Stimulated activated CD4-positive, alpha-beta T cell treated with anti-CD3 and anti-CD28 coated beads, Interleukin-2, amount 100 ng/mL, for 48 hours (primary cell): ENCODE results near the gene WWOX.
A peak's percentile ranks its signal among the peaks of the same experiment; 100 is the strongest.

ENCODE experiments used
- DNase-seq, 2 donors: peaks; one replicate each; pipeline ENCODE4 v3.0.0-alpha.2; 2020

Gene WWOX

DNA sequence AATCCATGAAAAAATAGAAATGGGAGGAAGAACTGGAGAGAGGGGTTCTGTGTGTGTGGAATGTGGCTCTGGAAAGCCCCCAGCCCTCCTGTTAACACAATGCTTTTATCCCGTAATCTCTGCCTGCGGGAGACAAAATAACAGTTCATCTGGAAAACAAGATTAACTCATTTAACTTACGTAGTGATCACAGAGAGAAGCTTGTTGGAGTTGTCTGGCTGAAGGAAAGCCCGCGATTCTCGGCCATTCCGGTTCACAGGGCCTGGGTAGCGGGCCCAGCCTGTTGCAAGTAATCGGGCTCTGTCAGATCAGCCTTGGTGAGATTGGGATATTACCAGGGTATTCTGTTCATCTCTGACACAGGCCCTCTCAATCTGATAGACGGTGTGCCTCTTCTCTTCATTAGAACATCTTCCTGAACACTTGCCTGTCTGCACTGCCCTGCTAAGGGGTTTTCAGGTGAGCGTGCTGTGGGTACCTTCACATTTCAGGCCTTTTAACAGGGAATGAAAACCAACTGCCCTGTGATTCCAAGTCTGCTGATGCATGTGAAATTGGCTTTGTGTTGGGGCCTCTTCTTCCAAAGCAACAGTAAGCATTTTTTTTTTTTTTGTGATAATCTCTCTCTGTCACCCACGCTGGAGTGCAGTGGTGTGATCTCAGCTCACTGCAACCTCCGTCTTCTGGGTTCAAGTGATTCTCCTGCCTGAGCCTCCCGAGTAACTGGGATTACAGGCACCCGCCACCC, 609.9 kb downstream of the WWOX start:
- no peak for DNase-seq

DNA sequence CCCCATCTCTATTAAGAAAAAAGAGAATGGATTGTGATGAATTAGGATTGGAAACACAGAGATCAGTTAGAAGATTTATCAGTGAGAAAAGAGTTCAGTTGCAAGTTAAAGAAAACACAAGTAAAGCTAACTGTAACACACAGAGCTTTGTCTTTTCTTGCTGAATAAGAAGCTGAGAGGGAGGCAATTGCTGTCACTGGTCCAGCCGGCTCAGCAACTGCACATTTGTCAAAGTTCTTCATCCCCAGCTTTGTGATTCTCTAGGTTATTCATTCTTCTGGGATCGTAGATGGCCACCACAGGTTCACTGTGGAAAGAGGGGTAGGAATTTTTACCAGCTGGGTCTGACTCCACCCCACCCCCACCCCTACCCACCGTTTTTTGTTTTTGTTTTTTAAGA, 615.7 kb downstream of the WWOX start:
- DNase-seq, result no peak

DNA sequence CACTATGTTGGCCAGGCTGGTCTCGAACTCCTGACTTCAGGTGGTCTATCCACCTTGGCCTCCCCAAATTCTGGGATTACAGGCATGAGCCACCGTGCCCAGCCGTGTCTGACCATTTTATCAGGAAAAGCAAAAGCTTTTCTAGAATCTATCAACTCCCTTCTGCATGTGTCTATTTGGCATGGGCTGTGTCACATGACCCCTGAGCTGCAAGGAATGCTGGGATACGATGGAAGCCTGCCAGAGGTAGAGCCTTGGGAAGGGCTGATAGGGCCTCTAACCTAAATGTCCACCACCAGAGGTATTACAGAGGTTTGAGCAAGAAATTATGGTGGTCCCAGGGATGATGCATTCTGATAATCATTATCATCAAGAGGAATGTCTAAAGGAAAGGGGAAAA, 616.2 kb downstream of the WWOX start:
- no peak for DNase-seq

DNA sequence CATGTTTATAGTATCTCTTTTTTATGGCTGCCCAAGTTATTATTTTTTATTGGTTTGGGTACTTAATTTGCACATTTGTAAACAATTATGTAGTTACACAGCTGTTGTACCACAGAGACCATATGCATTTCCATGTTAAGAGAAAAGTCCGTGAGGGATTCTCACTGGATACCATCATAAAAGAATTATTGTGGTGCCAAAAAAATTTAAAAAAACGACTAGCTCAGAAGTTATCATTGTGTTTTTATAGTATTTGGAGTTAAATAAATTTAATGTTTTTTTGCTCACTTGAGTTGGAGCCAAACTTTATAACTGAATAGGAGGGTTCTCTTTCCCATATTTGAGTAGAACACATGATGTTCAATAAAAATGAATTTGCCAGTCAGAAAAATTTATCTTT, 618.7 kb downstream of the WWOX start:
- DNase-seq, result no peak

DNA sequence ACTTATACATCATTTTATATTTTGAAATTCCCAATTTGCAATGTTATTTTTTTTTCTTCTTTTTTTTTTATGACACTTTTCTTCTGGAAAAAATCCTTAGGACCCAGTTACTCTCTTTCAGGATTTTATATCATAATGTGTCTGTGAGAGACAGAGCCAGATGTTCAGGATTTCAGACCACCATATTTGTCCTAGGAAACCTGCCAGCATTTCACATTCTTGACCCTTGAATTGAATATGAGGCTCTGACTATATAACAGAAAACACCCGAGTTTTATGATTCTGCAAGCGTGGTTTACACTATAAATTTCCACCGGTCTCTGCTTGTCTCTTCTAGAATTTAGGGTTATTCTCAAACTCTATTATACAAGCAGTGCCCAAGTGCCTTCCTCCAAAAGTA, 621.0 kb downstream of the WWOX start:
- DNase-seq, result no peak

DNA sequence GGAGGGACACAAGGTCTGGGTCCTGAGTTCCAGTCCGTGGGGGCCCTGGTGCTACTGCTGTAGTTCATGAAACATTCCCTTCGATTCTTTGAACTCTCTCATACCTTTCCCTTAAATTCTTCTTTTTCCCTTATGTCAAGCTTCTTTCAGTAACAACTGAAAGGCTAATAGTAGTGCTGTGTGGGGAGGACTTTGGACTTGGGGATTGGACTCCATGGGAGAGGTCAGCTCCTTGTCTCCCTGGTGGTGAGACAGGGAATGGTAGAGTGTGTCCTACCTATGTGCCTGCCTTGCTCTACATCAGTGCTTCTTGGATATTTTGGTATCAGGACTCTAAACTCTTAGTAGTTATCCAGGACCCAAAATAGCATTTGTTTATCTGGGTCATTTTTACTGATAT, 628.1 kb downstream of the WWOX start:
- DNase-seq, result no peak

DNA sequence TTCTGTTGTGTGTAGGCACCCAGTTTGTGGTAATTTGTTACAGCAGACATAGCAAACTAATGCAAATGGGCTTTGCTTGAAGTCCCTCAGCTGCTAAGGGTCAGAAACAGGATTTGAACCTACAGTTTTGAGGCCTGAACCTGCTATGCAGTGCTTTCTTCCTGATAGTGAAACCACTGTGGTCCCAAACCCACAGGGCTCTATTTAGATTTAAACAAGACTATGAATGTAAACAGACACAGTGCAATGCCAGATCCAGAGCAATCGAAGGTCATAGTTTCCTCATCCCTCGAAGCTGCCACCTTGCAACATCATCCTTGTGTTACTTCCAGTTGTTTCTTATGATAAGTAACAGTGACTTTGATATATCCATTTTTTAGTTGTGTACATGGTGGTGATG, 630.2 kb downstream of the WWOX start:
- no peak for DNase-seq

DNA sequence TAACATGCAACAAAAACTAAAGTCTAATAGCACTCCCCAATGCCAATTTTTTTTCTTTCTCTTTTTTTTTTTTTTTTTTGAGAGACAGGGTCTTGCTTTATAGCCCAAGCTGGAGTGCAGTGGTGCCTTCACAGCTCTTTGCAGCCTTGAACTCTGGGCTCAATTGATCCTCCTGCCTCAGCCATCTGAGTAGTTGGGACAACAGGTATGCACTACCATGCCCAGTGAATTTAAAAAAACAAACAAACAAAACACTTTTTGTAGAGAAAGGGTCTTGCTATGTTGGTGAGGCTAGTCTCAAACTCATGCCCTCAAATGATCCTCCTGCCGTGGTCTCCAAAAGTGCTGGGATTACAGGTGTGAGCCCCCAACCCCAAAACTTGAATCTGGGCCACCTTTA, 632.3 kb downstream of the WWOX start:
- DNase-seq, result no peak

DNA sequence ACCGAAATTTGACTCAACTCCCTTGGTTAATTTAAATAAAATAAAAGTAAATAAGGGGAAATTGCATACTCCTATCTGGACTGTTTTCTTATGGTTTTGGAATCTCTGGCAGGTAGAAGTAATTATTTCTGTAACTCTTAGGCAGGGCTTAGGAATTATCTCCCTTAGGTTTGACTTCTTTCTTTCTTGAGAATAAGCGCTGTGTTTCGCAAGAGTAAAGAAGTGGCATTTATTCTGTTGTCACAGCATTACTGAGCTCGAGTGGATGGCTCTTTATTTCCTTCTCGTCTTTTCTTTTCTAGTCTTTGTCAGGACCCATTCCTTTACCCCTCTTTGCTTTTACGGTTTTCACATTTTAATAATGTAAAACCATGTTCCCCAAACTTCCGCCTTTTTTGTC, 633.2 kb downstream of the WWOX start:
- no peak for DNase-seq

DNA sequence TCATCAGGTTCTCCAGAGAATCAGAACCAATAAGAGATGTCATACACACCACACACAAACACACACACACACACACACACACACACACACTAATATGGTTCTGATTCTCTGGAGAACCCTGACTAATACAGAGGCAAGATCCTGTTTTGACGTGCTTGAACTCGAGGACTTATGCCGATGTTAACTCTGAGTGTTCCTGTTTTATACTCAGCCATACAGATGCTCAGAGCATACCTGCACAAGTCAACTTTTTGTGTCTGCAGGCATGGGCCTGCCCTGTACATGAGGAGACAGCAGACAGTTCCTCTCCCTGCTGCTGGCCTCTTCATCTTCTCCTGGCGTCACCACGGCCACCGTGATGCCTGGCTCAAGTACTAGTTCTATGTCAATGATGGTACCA, 635.9 kb downstream of the WWOX start:
- DNase-seq, result no peak

DNA sequence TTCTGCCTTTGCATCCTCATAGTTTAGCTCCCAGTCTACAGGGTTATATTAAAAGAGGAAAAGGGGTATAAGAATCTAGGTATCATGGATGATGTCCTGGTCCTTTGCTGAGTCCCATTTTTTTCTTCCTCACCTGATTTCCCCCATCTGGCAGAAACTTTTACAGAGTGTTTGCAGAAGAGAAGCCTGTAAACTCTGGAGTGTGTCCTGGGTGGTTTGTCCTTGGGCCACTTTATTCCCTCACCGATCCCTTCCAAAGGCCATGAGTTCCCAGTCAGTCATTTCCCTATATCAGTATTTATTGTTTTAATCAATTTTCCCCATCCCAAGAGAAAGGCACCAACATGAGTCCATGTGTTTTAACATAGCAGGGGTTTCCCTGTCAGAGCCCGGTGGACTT, 638.2 kb downstream of the WWOX start:
- DNase-seq, result no peak

DNA sequence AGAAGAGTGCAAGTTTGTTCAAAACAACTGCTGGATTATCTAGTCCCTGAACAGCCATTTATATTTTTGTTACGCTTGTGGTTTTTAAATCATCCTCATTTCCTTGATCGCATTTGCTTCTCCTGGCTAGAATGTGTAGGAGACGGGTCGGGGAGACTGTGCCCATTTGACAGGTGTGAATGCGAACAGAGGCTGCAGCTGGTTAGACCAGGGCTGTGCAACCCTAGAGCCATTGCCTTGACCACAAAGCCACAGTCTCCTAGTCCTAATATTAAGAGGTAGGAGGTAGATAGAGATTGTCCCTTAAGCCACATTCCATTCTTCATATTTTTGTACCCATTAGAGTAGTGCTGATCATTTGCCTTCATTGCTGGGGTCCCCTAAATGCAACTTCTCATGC, 639.1 kb downstream of the WWOX start:
- DNase-seq, result no peak

DNA sequence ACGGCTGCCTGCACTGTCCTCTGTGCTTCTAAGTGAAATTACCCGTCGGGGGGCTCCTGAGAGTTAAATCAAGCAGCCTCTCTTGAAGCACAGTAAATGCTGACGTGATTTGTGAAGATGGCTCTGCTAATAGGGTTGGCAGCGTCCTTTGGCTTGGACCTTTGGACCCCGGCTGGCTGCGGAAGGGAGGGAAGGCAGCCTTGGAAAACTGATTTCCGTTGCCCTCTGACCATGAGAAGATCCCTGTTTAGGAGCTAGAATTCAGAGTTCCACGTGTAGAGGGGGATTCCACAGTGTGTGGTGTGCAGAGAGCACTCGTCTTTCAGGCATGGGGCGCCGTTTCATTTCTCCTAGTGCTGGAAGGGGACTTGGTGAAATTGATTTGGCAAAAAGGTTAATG, 640.8 kb downstream of the WWOX start:
- DNase-seq, result no peak

DNA sequence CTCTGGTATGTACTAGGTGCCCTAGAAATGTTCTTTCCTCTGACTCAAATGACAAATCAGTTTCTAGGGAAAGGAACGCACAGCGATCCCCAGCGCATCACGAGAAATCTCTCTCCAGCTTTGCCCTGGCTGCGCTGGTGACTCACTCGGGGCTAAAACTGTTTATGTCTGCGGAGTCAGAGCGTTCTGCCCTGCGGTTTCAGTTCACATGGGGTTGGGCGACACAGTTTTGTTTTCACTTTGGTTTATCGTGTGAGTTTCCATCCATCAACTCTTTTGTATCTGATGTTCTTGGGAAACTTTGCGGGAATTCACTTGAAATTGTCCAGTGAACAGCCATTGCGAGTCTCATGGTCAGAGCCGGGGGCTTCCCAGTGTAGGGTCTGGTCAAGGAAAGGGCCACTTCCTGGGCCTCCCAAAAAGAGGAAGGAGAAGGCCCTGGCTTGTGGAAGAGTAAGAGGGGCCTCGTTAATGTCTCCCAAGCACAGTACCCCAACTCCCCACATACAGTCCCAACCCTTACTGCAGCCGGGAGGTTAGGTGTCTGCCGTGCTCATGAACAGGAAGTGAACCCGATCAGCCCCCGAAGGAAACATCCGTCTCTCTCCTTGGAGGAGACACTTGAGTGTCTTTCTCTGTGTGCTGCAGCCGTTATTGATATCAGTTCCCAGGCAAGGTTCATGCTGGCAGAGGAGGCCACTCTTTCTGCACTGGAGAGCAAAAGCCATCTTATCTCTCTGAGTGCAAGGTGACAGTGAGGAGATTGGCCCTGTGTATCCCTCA, 643.2 kb downstream of the WWOX start:
- peak; percentile 62 to 73 for DNase-seq

DNA sequence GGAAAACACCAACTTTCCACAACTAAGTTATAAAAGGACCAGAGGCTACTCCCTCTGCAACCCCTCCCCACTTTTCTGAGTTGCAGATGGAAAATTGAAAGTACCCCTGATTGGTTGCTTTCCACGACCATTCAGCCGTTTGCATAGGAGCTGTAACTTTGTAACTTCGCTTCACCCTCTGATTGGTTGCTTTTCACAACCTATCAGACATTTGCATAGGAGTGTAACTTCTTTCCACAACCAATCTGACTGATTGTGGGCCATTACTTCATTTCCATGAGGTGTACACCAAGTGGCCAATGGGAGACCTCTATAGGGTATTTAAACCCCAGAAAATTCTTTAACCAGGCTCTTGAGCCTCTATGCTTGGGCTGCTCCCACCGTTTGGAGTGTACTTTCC, 644.1 kb downstream of the WWOX start:
- no peak for DNase-seq

DNA sequence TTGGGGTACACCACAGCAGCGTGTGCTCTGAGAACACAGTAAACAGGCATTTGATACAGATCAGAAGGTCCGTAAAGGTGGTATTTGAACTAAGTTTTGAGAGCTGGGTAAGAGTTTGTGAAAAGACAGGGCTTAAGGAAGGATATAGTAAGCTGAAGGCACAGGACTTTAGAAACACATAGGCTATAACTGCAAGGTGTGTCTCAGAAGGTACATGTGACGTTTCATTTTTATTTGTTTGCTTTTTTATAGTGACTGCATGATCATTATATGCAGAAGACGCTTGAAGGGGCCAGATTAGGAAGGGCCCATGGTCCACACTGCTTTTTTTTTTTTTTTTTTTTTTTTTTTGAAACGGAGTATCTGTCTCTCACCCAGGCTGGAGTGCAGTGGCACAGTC, 644.6 kb downstream of the WWOX start:
- no peak for DNase-seq

DNA sequence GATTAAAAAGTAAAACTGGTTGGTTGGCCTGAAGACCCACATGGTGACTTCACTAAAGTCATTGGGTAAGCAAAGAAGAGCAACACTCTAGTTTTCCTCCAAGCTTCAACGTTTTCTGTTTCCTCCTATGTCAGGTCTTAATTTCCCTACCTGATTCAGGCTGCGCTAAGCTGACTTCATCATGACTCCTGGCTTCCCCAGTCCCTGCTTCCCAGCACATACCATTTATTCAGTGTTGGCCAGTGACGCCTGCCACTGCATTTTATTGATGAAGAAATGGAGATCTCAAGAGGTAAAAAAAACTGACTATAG, 645.3 kb downstream of the WWOX start:
- no peak for DNase-seq

DNA sequence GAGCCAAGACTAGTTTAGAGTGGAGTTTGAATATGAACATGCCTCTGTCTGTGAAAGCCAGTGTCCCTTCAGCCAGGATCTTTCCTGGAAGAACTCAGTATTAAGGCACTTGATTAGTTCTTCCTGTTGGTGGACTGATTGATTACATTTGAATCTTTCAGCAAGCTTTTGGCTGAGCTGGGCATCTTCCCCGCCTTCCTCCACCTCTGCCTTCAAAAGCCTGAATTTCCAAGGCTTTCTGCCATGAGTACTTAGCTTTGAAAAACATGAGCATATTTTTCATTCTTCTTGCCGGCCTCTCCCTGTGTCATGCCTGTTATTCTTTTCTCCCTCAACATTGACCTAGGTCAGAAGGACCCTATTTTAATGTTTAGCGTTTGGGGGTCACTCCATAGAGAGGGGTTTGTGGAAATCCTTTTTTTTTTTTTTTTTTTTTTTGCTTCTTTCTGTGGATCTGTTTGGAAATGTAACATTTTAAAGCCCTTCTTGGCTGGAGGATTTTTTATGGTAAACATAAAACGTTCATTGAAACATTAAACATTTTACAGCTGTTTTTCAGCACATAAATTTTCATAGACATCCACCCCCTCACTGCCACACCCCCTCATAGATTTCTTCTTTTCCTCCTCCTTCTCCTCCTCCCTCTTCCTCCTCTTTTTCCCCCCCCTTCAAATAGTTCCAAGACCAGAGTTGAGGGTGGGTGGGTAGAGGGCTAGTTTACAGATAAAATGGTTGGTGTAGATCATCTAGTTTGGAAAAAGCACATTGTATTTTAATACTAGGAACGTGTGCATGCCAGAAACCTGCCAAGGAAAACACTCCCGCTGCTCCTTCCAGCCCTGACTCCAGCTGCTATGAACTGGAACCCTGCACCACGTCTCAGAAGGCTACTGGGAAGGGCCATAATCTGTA, 645.9 kb downstream of the WWOX start:
- DNase-seq, result no peak

DNA sequence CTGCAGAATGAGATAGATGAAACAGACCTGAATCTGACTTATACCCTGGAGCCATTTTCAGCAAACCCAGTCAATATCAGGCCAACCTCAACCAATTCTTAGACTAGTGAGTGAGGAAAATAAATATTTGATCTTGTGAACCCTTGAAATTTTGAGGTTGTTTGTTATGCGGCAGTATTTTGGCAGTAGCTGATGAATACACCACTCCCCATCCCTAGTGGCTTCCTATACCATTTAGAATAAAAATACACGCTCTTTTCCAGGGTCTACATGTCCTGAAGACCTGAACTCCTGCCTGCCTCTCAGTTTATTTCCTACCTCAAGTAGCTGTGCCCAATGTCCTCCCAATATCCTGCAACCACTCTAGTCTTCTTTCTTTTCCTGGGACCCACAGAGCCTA, 647.3 kb downstream of the WWOX start:
- no peak for DNase-seq

DNA sequence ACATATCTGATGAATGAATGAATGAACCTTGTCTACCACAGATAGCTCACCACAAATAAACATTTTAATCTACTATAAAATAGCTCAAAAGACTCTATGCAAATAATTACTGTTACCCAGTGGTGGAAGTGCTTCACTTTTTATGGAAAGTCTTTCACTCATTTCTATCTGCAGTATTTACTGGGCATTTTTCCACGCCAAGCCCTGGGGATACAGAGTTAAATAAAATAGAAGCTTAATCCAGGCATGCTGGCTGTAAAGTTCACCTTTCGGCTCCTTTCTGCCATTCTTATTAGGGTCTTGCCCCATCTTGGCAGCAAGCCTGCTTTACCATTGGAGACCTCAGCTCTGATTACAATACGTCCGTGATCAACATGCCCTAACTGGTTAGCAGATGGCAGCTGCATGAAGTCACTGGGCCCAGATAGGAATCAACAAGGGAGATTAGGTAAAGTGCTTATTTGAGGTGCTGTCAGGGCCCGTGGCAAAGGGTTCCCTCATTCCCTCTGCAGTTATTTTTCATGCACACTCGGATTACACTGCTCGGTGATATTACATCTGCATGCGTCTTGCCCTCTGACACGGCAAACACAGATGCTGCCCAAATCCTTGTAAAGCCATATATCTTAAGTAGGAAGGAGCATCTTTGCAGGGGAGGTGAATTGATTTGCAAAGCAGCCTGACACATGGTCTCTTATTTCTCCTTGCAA, 648.9 kb downstream of the WWOX start:
- no peak for DNase-seq

DNA sequence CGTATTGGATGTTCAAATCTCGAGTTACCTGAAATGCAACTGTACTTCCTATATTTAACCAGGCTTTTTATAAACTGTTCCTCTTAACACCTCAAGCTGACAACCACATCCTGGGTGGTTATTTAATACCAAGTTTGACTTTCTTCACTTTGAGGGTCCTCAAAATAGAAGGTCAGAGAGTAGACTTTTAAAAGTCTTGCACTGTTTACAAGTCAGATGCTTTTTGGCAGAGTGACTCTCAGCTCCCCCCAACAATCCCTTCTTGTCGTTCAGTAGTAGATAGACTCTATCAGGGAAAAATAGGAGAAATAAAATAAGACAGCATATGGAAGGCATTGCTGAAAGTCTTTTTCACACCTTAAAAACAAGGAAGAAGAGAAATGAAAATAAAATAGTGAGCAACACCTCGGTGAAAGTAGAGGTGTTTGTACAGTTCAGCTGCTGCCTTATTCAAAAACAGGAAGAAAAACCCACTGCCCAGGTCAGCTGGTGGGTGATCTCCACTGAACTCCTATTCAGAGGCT, 650.4 kb downstream of the WWOX start:
- DNase-seq, result no peak

DNA sequence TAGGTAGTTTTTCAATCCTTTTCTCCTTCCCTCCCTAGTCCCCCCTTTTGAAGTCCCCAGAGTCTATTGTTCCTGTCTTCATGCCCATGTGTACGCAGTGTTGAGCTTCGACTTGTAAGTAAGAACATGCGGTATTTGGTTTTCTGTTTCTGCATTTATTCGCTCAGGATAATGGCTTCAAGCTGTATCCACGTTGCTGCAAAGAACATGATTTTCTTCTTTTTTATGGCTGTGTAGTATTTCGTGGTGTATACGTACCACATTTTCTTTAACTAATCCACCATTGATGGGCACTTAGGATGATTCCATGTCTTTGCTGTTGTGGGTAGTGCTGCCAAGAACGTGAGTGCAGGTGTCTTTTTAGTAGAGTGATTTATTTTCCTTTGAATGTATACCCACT, 651.2 kb downstream of the WWOX start:
- DNase-seq, result no peak

DNA sequence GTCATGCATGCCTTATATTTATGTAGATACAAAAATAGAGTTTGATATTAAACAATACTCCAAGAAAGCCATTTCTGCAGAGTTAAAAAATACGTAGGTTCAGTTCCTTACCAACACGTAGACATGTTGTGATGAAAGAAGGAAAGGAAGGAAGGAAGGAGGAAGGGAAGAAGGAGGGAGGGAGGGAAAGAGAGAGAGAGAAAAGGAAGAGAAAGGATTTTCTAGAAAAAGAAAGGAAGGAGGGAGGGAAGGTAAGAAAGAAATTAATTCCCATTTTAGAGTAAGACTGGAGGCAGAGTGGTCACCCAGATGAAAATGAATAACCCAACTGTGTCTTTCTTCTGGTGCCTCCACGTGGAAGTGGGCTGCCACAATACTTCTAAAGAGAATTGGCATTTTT, 652.1 kb downstream of the WWOX start:
- no peak for DNase-seq
